COLO668 (cell line): ENCODE measurements around the gene GOLGA8H.
"Not testable (repeated sequence)": the region's sequence is repeated elsewhere in the genome, so short reads cannot be mapped to it uniquely, and the experiment has no call there.

ENCODE experiments used
- DNase-seq: peaks from one replicate; lab custom pipeline; 2025; ENCODE audit not compliant: unreplicated experiment; lab: John Stamatoyannopoulos, UW

Gene GOLGA8H, protein sequence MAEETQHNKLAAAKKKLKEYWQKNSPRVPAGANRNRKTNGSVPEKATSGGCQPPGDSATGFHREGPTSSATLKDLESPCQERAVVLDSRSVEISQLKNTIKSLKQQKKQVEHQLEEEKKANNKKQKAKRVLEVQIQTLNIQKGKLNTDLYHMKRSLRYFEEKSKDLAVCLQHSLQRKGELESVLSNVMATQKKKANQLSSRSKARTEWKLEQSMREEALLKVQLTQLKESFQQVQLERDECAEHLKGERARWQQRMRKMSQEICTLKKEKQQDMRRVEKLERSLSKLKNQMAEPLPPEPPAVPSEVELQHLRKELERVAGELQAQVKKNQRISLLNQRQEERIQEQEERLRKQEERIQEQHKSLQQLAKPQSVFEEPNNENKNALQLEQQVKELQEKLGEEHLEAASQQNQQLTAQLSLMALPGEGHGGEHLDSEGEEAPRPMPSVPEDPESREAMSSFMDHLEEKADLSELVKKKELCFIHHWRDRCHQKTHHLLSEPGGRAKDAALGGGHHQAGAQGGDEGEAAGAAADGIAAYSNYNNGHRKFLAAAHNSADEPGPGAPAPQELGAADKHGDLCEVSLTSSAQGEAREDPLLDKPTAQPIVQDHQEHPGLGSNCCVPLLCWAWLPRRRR

DNA sequence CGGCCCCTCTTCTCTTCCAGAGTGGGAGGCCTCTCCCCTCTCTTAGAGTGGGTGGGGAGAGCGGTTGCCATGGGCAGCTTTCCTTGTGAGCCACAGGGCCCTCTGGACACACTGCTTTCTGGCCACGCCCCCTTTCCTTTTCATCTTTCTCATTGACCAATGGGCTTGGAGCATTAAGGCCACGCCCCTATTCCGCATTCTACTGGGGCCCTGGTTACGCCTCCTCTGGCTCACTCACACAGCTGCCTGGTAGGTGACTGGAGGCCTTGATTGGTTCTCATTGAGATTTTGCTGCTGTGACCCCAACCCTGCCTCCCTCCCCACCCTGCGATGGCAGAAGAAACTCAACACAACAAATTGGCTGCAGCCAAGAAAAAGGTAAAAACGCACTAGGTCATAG is at the start of gene GOLGA8H:
Gene GOLGA8H, plus strand, starts transcription at position 233 of the 400 bp plus-strand sequence. Its CDS starts 98 bp downstream, at position 331.
- not testable (repeated sequence) for DNase-seq

DNA sequence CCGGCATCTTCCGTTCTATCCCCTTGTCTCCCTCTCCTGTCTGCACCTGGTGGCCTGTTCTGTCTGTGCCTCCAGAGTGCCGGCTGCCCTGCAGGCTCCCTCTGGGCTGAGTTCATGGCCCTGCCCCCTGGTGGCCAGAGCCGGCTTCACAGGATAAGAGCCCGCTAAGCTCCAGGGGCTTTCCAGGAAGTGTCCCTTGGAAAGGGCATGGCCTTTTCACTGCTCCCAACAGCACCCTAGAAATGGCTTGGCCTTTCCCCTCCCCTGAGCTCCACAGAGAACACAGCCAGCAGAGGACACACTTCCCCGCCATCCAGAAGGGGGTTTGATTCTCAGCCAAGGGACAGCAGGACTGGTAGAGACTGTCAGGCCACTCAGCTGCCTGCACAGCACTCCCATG is 36.9 kb upstream of the GOLGA8H start:
- DNase-seq, result not testable (repeated sequence)

DNA sequence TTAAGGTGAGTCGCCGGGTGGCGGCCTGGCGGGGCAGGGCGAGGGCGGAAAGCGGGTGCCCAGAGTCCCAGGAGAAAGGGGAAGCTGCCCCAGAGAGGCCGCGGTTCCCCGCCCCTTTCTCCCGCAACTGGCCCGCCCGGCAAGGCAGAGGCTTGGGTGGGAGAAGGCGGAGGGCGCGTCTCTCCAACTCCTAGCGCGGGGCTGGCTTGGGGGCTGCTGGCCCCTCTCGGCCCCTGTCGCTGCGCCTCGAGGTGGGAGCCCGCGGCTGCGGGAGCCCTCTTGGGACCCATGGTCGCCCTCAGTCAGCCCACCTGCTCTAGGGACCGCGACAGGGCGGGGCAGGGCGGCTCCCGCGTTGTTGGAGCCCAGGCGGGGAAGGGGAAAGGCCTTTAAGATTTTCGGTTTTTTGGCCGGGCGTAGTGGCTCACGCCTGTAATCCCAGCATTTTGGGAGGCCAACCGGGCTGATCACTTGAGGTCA is 30.8 kb upstream of the GOLGA8H start:
- not testable (repeated sequence) for DNase-seq

DNA sequence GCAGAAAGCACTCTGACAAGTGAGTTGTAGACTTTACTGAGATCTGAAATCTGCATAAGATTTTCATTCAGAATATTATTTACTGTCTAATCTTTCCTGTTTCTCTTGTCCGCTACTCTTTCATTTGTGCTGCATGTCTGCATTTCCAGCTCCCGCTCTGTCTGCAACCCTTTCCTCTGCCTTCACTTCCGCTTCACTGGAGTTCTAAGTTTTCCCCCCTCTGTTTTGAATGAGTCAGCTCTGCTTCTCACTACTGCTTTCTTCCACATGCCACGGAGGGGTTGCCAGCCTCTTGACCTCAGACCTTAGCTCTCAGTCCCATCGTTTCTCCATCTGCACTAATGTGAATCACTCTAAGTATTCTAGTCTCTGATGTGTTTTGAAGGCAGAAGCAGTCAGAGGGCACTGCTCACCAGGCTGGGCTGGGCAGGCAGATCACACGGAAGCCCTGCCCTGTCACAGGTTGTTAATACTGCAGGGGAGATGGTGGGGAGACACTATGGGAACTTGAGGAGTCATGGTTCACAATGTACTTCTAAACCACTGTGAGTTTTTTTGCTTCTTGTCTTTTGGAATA is 24.3 kb upstream of the GOLGA8H start:
- not testable (repeated sequence) for DNase-seq

DNA sequence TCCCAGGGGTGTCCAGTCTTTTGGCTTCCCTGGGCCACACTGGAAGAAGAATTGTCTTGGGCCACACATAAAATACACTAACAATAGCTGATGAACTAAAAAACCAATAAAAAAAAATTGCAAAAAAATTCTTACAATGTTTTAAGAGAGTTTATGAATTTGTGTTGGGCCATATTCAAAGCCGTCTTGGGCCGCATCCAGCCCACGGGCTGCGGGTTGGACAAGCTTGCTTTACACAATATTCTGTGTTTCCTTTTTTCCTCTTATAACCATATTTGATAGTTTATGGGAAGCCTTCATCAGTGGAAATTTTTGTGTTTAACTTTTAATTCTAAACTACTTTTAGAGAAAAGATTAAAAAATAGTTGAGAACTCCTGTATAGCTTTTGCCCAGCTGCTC is 23.1 kb upstream of the GOLGA8H start:
- DNase-seq, result not testable (repeated sequence)

DNA sequence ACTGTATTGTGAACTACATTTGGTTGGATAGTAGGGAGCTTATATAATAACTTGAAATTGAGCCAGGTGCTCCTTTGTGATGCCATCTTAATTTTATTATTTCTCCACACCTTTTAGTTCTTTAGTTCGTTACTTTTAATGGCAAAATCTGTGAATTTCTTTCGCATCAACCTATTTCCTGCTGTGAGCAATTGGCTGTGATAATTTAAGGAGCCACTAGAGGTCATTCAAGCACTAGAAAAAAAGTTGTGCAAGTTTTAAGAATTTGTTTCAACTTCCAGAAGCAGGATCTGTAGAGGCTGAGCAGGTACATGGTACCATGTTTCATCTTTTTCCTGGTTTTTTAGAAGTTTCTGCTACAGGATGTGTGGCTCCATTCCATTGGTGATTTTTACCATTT is 4.9 kb upstream of the GOLGA8H start:
- not testable (repeated sequence) for DNase-seq

DNA sequence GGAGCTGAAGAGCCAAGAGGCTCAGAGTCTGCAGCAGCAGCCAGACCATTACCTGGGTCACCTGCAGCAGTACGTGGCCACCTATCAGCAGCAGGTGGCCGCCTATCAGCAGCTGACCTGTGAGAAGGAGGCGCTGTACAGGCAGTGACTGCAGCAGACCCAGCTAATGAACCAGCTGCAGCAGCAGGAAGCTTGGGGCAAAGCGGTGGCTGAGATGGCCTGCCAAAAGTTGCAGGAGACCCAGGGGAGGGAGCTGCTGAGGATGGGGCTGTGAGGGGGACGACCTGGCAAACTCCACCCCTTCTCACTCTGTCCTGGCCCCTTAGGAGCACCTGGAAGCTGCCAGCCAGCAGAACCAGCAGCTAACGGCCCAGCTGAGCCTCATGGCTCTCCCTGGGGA is 8.4 kb downstream of the GOLGA8H start:
- DNase-seq, result not testable (repeated sequence)

DNA sequence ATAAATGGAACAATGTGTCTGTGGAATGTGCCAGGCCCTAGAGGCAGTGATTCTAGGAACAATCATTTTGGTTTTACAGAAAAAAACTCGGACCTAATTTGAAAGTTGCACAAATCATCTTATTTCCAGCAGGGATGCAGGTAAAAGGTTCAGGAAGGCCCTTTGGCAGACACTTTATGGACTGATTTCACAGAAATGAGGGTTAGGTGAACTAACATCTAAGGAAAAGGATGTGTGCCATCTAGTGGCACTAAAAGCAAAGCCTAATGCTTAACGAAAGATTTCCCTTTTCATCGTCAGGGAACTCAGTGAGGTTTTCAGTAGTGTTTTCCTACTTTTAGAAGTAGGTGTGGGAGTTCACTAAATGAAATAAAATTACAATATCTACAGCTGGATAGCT is 17.5 kb downstream of the GOLGA8H start:
- not testable (repeated sequence) for DNase-seq

DNA sequence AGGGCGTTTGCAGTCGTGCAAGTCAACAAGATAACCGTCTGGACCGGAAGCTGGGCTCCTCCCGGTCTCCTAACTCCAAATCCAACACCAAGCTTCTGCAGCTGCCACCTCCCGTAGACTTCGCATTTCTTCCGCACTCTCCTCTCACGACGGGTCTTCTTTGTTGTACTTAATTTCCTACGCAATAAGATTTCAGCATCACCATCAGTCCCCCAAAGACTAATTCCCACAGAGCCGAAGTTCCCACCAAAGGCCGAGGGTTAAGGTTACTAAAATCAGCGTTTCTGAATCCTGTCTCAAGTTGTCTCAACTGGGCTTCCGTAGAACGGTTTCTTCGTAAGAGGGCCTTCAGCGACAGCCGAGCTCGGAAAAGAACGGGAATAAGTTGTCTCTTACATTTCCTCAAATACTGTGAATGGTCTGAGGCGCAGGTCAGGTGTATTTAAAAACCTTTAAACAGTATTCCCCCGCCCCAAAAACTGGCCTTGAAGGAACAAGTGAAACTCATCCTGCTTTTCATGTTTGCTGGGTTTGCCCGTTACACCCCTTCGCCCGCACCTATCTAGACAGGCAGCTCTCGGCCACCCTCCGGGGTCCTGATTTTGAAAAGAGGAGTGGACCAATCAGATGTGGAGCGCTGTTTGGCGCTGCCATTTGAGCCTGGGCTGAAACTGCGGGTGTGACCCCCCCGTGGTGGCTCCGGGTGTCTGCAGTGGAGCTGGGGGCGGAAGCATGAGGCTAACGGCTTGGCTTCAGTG is 21.8 kb downstream of the GOLGA8H start, which contains the start of gene ARHGAP11B:
Gene ARHGAP11B, plus strand, starts transcription at position 693 of the 758 bp plus-strand sequence.
- not testable (repeated sequence) for DNase-seq

DNA sequence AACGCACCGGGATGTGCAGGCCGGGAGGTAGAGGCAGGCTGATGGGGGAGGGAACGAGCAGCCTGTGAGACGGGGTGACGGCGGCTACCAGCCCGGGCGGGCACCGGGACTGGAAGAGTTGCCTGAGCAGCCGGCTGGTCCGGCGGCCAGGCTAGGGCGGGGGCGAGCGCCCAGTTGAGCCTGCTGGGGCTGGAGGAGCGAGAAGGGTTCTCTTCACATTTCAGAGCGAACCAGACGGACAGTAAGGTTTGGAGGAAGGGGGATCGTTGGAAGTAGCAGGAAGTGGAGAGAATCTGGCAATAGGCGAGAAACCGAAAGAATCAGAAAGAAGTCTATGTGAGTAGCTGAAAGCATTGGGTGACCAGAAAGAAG is 22.4 kb downstream of the GOLGA8H start:
- not testable (repeated sequence) for DNase-seq

DNA sequence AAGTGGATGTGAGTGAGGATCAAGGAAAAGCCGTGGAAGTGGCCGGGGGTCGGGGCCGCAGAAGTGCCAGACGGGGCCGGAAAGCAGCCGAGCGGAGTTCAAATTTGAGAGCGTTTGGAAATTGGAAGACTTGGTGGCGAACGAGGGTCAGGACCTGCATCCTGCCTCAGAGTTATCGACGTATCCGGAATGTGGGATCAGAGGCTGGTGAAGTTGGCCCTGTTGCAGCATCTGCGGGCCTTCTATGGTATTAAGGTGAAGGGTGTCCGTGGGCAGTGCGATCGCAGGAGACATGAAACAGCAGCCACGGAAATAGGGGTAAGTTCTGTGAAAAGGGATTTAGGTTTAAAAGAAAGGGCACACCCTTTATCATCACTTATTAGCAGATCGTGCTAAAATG is 22.8 kb downstream of the GOLGA8H start:
- DNase-seq, result not testable (repeated sequence)

DNA sequence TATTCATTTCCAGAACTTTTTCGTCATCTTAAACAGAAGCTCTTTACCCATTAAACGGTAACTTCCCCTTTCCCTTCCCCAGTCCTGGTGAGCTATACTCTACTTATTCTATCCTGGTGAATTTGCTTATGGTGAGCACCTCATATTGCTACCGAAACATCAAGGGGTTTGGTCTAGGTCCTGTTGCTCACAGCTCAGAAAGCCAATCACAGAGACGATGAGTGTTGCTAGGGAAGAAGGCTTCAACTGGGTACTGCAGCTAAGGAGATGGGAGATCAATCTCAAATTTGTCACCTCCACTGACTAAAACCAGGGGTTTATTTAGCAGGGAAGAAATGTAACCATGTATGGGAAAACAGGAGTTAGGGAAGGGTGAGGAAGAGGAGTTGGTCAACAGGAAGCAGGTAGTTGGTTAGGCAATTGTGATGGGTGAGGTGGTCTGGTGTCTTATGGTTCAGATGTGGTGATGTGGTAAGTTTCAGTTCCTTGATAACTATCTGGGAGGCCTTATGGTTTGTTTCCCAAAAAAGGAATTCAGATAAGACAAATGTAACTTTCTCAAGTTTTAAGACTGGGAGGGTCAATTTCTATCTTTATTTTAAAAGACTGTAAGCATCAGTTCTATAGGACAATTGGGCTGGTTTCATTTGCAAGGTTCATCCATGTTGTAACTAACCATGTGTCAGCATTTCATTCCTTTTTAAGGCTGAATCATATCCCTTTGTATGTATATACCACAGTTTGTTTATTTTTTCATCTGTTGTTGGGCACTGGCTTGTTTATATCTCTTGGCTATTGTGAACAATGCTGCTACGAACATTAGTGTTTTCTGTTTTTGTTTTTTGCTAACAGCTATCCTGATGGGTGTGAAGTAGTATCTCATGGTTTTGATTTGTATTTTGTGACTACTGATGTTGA is 46.4 kb downstream of the GOLGA8H start:
- no peak for DNase-seq

DNA sequence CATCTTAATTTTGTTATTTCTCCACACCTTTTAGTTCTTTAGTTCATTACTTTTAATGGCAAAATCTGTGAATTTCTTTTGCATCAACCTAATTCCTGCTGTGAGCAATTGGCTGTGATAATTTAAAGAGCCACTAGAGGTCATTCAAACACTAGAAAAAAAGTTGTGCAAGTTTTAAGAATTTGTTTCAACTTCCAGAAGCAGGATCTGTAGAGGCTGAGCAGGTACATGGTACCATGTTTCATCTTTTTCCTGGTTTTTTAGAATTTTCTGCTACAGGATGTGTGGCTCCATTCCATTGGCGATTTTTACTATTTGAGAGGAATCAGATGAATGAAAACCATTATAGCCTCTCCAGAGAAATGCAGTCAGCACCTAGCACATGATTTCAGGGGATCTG is 57.3 kb downstream of the GOLGA8H start:
- DNase-seq, result not testable (repeated sequence)
